ENCODE measurements around the gene MT1B. TPM values are rescaled to one million over a fixed set of nuclear protein-coding genes. Genes with fewer than 3 reads are reported as not detected.

The MT1B gene
- total RNA-seq, 6 experiments from 2014 or later: 1.6 to 7.7 (median 2.2) TPM; not detected in 3

DNA sequence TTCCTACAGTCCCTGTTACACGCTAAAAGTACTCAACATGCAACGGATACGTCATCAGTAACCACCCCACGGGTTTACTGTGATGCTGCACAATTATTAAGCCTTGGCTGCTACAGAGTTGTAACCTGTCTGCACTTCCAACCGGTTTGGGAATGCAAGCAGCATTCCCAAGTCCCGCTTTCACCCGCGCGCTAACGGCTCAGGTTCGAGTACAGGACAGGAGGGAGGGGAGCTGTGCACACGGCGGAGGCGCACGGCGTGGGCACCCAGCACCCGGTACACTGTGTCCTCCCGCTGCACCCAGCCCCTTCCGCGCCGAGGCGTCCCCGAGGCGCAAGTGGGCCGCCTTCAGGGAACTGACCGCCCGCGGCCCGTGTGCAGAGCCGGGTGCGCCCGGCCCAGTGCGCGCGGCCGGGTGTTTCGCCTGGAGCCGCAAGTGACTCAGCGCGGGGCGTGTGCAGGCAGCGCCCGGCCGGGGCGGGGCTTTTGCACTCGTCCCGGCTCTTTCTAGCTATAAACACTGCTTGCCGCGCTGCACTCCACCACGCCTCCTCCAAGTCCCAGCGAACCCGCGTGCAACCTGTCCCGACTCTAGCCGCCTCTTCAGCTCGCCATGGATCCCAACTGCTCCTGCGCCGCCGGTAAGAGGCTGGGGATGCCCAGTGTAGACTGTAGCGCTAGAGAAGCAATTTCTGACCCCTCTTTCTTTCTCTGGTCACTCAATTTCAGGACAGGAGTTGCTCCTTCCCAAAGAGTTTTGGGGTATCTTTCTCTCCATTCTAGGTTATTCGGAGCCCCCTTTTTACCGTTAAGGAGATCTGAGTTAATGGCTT is 43.4 kb upstream of the MT1B start, which contains the start of gene MT2A:
MT2A (plus strand) TSS at position 542 of the 833 bp plus-strand sequence; CDS start at position 614, 72 bp downstream.
- DNase-seq: peak; percentile 97 to 98 (median 97)
- 2% methylated on average over 49 of the region's 62 CpGs for WGBS (ENCODE audit: insufficient coverage, low coverage, low lambda C conversion rate, missing lambda C conversion rate)
- intact Hi-C loops (cut with DNase I): loop anchor here in 1 of 2 donors (10.0 kb wide), 1 partner anchor 87 kb away; no protein-coding TSS in a partner anchor
- TF ChIP-seq POLR2A (IDR thresholded peaks at IDR 0.05): peak; percentile 98
- TF ChIP-seq, protein P1, sequence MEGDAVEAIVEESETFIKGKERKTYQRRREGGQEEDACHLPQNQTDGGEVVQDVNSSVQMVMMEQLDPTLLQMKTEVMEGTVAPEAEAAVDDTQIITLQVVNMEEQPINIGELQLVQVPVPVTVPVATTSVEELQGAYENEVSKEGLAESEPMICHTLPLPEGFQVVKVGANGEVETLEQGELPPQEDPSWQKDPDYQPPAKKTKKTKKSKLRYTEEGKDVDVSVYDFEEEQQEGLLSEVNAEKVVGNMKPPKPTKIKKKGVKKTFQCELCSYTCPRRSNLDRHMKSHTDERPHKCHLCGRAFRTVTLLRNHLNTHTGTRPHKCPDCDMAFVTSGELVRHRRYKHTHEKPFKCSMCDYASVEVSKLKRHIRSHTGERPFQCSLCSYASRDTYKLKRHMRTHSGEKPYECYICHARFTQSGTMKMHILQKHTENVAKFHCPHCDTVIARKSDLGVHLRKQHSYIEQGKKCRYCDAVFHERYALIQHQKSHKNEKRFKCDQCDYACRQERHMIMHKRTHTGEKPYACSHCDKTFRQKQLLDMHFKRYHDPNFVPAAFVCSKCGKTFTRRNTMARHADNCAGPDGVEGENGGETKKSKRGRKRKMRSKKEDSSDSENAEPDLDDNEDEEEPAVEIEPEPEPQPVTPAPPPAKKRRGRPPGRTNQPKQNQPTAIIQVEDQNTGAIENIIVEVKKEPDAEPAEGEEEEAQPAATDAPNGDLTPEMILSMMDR (IDR thresholded peaks at IDR 0.05): peak in 1 of 4 donors; percentile 8
- H3K36me3 ChIP-seq: no peaks in the 10 kb centered on the region
- H3K4me1 ChIP-seq: peaks cover 0 to 35% (median 14%) of the 10 kb centered on the region in 4 donors
- H3K9me3 ChIP-seq: no peaks in the 10 kb centered on the region
- peak within 1 kb of the TSS; percentile 40 to 84 (median 73) for H3K4me3 ChIP-seq
- H3K27me3 ChIP-seq: no peaks in the 10 kb centered on the region
- H3K27ac ChIP-seq: peak within 1 kb of the TSS; percentile 65 to 95 (median 84)
- ATAC-seq: peak; percentile 42 to 72 (median 68)

DNA sequence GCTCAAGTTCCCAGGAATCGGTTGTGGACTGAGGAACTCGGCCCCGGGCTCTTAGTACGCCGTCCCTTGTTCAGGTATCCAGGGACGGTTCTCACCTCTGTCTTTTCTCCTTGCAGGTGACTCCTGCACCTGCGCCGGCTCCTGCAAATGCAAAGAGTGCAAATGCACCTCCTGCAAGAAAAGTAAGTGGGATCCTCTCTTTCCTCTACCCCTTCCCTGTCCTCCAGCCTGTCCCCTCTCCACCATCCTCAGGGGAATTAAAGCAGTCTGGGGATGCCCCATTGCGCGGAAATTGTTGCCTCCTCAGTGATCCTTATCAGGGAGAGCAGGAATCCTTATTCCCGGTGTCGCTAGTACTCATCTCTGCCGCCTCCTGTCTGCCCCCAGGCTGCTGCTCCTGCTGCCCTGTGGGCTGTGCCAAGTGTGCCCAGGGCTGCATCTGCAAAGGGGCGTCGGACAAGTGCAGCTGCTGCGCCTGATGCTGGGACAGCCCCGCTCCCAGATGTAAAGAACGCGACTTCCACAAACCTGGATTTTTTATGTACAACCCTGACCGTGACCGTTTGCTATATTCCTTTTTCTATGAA is 42.7 kb upstream of the MT1B start:
- WGBS (ENCODE audit: insufficient coverage, low coverage, low lambda C conversion rate, missing lambda C conversion rate): 0% methylated on average over 21 of the region's 21 CpGs
- intact Hi-C loops (cut with DNase I): loop anchor here in 1 of 2 donors (10.0 kb wide), 1 partner anchor 86 kb away; no protein-coding TSS in a partner anchor
- Histone ChIP-seq H3K36me3 (no peaks in the 10 kb centered on the region), H3K4me3 (peak overlapping the region; percentile 40 to 84 (median 73)), H3K9me3 (no peaks in the 10 kb centered on the region), H3K27me3 (no peaks in the 10 kb centered on the region), H3K4me1 (peaks cover 0 to 35% (median 14%) of the 10 kb centered on the region in 4 donors), H3K27ac (peak overlapping the region; percentile 65 to 95 (median 84))
- peak in 1 of 3 donors; percentile 67 for DNase-seq
- no peak for TF ChIP-seq POLR2A (IDR thresholded peaks at IDR 0.05)
- TF ChIP-seq, protein P1 (IDR thresholded peaks at IDR 0.05): no peak
- peak in 1 of 4 donors; percentile 0 for ATAC-seq

DNA sequence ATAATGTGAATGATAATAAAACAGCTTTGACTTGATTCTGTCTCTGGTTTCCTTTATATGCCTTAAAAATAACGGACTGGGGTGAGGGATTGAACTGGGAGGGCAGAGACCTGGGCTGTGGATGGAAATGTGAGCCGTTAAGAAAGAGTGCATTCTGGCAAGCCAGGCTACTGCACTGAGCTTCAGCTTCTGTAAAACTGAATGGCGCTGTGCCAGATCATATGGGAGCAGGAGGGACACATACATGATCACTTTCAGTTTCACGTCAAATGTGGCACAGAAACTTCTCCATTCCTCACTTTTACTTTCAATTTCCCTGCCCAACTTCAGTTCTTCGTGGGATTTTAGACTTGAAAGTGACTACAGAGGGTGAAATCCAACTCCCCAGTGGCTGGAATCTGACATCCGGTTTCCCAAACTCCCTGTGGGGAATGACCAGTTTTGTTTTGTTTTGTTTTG is 42.2 kb upstream of the MT1B start:
- ATAC-seq (peak in 3 of 4 donors; percentile 1 to 17 (median 6)), DNase-seq (peak; percentile 81 to 87 (median 85))
- 2% methylated on average over 6 of the region's 6 CpGs for whole genome bisulfite sequencing (ENCODE audit: insufficient coverage, low coverage, low lambda C conversion rate, missing lambda C conversion rate)
- H3K27me3 ChIP-seq: no peaks in the 10 kb centered on the region
- H3K27ac ChIP-seq: peak overlapping the region; percentile 65 to 95 (median 84)
- no peaks in the 10 kb centered on the region for H3K36me3 ChIP-seq
- H3K4me1 ChIP-seq: peaks cover 0 to 35% (median 14%) of the 10 kb centered on the region in 4 donors
- peak overlapping the region; percentile 40 to 84 (median 73) for H3K4me3 ChIP-seq
- intact Hi-C loops (cut with DNase I): loop anchor here in 1 of 2 donors (10.0 kb wide), 1 partner anchor 85 kb away; no protein-coding TSS in a partner anchor
- TF ChIP-seq, protein P1 (IDR thresholded peaks at IDR 0.05): no peak
- TF ChIP-seq POLR2A (IDR thresholded peaks at IDR 0.05): peak; percentile 88
- no peaks in the 10 kb centered on the region for H3K9me3 ChIP-seq

DNA sequence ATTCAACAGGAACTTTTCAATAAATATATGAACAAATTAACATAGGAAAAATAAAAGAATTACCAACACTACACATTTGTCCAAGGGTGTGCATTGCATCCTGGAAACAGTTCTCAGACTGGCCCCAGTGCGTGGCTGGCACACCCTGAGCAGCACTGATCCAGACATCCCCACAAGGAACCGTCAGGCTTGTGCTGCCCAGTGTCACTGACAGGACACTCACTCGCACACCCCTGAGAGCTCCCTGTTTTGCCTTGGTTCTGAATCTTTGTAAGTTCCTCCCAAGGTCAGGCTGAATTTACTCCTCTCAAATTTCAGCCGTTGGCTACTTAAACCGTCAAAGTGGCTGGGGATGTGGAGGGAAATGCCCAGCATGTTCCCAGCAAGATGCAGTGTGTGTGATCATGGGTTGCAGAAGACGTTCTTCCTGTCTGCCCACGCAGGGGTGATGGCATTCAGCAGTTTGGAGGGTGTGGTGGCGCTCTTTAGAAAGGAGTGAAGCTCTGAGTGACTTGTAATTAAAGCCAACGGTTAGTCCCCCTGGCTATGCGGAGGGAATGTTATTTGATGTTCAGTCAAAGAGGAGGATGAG is 41.6 kb upstream of the MT1B start:
- intact Hi-C loops (cut with DNase I): no loop called here
- no peaks in the 10 kb centered on the region for H3K27me3 ChIP-seq
- ATAC-seq: peak; percentile 6 to 11 (median 7)
- peak; percentile 70 to 82 (median 81) for DNase-seq
- H3K4me1 ChIP-seq: peaks cover 0 to 35% (median 14%) of the 10 kb centered on the region in 4 donors
- TF ChIP-seq, protein P1 (IDR thresholded peaks at IDR 0.05): no peak
- peak; percentile 38 for TF ChIP-seq POLR2A (IDR thresholded peaks at IDR 0.05)
- H3K27ac ChIP-seq: peak overlapping the region; percentile 65 to 95 (median 84)
- H3K9me3 ChIP-seq: no peaks in the 10 kb centered on the region
- H3K36me3 ChIP-seq: no peaks in the 10 kb centered on the region
- H3K4me3 ChIP-seq: peak overlapping the region; percentile 40 to 84 (median 73)
- WGBS (ENCODE audit: insufficient coverage, low coverage, low lambda C conversion rate, missing lambda C conversion rate): 7% methylated on average over 8 of the region's 10 CpGs

Data from right lobe of liver (tissue), 6 donors.